GM10248 (cell line): ENCODE data around the gene NSRP1.

Source experiments
- CTCF ChIA-PET: fragments of 300-600 bp; sonication (Branson Sonifier 250); formaldehyde crosslinking; extraction: SDS; loops from one replicate; lab custom pipeline; 2021; ENCODE audit warnings: antibody characterized with exemption; lab: Yijun Ruan, JAX
- POLR2A ChIA-PET: fragments of 350-650 bp; sonication (Branson Sonifier 250); formaldehyde crosslinking; extraction: SDS; loops from one replicate; lab custom pipeline; 2020; ENCODE audit warnings: antibody characterized with exemption; lab: Yijun Ruan, JAX
- DNase-seq: peaks from one replicate; pipeline ENCODE4 v3.0.0; 2012; ENCODE audit errors: extremely low spot score
- TF ChIP-seq, protein P1 (sequence below): IDR thresholded peaks from 2 replicates; pipeline ENCODE4 v1.5.1; 2012; ENCODE audit warnings: mild to moderate bottlenecking, low read depth; ENCODE audit errors: extremely low read depth, missing control alignments, control extremely low read depth

Gene NSRP1

DNA sequence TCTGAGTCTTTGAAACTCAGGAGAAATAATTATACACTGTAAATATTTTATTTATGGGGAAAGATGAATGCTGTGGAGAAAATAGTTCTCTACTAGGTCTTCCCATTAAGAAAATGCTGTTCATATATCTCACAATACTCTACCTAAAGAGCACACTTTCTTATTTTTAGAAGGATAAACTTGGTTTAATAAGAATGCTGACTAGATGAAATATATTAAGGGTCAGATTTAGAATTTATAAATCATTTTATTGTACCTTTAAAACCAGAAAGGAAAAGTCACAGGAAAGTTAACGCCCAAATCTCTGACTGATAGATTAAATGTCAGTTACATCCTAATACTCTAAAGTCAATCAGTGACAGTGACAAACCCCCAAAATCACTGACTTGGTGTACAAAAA lies 70.1 kb downstream of the NSRP1 start:
- TF ChIP-seq, protein P1, sequence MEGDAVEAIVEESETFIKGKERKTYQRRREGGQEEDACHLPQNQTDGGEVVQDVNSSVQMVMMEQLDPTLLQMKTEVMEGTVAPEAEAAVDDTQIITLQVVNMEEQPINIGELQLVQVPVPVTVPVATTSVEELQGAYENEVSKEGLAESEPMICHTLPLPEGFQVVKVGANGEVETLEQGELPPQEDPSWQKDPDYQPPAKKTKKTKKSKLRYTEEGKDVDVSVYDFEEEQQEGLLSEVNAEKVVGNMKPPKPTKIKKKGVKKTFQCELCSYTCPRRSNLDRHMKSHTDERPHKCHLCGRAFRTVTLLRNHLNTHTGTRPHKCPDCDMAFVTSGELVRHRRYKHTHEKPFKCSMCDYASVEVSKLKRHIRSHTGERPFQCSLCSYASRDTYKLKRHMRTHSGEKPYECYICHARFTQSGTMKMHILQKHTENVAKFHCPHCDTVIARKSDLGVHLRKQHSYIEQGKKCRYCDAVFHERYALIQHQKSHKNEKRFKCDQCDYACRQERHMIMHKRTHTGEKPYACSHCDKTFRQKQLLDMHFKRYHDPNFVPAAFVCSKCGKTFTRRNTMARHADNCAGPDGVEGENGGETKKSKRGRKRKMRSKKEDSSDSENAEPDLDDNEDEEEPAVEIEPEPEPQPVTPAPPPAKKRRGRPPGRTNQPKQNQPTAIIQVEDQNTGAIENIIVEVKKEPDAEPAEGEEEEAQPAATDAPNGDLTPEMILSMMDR = no peak
- no peak for DNase-seq
- ChIA-PET POLR2A (no interaction called here), CTCF (interaction anchor here (1.9 to 2.8 kb wide), 2 partner anchors 12 to 26 kb away, joined by 7 to 9 read pairs; no protein-coding TSS in a partner anchor)

DNA sequence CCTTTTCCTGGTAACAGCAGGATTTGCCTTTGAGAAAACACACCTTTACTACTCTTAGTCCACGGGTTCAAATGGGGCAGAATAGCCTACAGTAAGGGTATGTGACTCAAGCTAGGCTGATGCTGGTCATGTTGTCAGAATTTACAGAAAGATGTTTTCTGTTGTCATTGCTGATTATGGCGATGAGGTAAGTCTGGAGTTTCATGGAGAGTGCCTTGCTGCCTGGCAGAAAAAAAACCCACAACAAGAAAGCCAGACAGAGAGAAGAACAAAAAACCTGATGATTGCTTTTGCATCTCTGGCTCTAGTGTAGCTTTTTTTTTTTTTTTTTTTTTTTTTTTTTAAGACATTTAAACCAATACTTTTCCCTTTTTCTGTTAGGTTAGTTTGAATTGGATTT lies 71.0 kb downstream of the NSRP1 start:
- POLR2A ChIA-PET = interaction anchor here (0.7 kb wide), 1 partner anchor 381 kb away, joined by 3 read pairs; no protein-coding TSS in a partner anchor
- no peak for DNase-seq
- CTCF ChIA-PET = interaction anchor here (1.0 to 2.8 kb wide), 9 partner anchors 11 to 92 kb away, joined by 3 to 9 read pairs (median 4); partner anchors contain the start of gene SLC6A4
- TF ChIP-seq, protein P1 = no peak

DNA sequence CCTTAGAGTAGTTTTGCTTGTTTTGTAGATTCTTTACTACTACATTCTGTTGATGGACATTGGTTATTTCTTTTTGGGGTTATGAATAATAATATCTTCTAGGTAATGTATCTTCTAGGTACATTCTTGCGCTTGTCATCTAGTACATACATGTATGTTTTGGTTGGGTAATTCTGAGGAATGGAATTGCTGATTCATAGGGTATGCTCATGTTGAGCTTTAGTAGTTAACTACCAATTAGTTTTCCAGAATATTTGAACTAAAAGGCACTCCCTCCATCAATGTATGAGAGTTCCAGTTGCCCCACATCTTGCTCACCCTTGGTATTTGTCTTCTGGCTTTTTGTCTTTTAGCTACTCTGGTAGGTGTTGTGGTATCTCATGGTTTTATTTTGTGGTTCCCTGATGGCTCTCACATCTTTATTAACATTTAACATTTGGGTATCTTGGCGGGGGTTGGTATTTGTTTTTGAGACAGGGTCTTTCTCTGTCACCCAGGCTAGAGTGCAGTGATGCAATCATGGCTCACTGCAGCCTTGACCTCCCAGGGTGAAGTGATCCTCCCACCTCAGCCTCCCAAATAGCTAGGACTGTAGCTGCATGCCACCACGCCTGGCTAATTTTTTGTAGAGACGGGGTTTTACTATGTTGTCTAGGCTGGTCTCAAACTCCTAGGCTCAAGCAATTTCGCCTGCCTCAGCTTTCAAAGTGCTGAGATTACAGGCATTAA lies 71.8 kb downstream of the NSRP1 start:
- no peak for DNase-seq
- ChIA-PET CTCF (interaction anchor here (1.0 to 2.8 kb wide), 9 partner anchors 11 to 91 kb away, joined by 3 to 9 read pairs (median 4); partner anchors contain the start of gene SLC6A4), POLR2A (interaction anchor here (0.7 kb wide), 1 partner anchor 380 kb away, joined by 3 read pairs; no protein-coding TSS in a partner anchor)

DNA sequence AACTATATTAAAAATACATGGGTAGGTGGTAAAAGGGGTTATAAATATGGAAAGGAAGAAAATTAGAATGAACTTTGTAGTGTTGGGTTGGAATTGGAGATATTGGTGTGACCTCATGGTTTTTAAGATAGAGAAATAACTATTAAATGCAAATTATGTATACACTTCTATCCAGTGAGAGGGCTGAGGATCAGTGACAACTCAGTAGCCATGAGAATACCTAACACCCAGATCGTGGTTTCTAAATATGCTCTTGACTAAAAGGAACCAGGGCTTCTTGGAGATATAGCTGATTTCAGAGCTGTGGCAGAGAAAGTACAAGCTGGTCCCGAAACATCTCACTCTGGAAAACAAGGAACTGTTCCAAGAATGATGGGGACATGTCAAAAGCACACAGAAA lies 74.5 kb downstream of the NSRP1 start:
- TF ChIP-seq, protein P1 = no peak
- ChIA-PET POLR2A (no interaction called here), CTCF (interaction anchor here (1.4 to 1.6 kb wide), 2 partner anchors 9 to 11 kb away, joined by 4 read pairs; no protein-coding TSS in a partner anchor)
- no peak for DNase-seq

More for the DNA sequence above, 71.8 kb downstream of the NSRP1 start:
- TF ChIP-seq, protein P1 = no peak

DNA sequence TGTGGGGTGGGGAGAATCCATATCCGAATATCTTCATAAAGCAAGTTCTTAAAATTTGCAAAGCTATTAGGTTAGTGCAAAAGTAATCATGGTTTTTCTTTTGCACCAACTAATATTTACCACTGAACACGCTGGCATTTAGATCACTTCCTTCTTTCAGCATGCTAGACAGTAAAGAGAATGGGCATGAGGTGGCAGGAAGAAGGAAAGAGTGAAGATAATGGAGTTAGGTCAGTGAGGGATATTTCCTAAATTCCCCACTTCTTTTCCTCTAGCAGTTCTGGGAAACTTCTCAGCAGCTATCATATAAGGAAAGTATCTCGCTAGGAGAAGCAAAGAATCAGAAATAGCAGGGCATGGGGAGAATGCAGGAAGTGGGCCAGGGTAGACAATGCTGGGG lies 79.9 kb downstream of the NSRP1 start:
- DNase-seq = no peak
- TF ChIP-seq, protein P1 = no peak
- CTCF ChIA-PET = interaction anchor here (1.3 to 1.5 kb wide), 2 partner anchors 31 to 70 kb away, joined by 3 read pairs; no protein-coding TSS in a partner anchor
- POLR2A ChIA-PET = interaction anchor here (0.6 kb wide), 1 partner anchor 264 kb away, joined by 9 read pairs; no protein-coding TSS in a partner anchor

DNA sequence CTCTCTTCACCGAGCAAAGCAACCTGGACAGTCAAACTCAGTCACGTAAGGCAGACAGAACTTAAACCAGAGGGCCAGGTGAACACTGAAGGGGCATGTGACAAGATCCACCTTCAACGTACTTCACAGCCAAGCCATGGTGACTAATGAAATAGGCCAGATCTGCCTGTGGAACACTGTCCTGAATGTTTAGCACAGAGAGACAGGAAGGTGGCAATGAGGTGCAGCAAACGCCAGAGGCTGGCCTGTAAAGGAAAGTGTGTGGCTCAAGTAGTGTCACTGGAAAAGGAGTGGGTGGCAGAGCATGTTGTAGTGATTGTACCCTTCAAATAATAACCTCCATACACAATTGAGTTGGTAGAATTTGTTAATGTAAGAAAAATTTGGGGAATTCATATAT lies 80.8 kb downstream of the NSRP1 start:
- ChIA-PET CTCF (no interaction called here), POLR2A (no interaction called here)
- DNase-seq = no peak
- TF ChIP-seq, protein P1 = no peak
